Keratinocyte (primary cell): ENCODE measurements around the gene TMC2.

Source experiments
- CTCF ChIP-seq, 3 experiments: IDR thresholded peaks in 1 of 3; conservative IDR thresholded peaks in 1 of 3; optimal IDR thresholded peaks in 1 of 3; 2 replicates in 2 of 3; 3 replicates in 1 of 3; pipeline versions ENCODE3 to v1.5.1; 2011; ENCODE audit warnings: low read length in 3 of 3, mild to moderate bottlenecking in 3 of 3, moderate library complexity in 2 of 3, control low read depth in 1 of 3, inconsistent platforms in 1 of 3; ENCODE audit not compliant: insufficient read depth in 2 of 3; ENCODE audit errors: extremely low read depth in 1 of 3
- EZH2 ChIP-seq: IDR thresholded peaks from one replicate; pipeline ENCODE4 v1.6.1; 2012; ENCODE audit warnings: inconsistent platforms, mild to moderate bottlenecking, low read length, moderate library complexity

- TF ChIP-seq EZH2 (no peak), CTCF (optimal IDR thresholded peaks at IDR 0.05 in 1 of 3, IDR thresholded peaks at IDR 0.05 in 1 of 3, conservative IDR thresholded peaks at IDR 0.05 in 1 of 3; ENCODE audit: extremely low read depth in 1 of 3, insufficient read depth in 2 of 3, low read length in 3 of 3) (no peak)
These were observed 74.8 kb downstream of the TMC2 start for GRCh38 chr20:2610941-2611720.
